KMS-11 (cell line): ENCODE data around the gene PRUNE2.

Experiments
- H2AFZ ChIP-seq: fragments of 200-600 bp; sonication (generic); 2 replicates; pipeline ENCODE4 v1.6.1; 2016; ENCODE audit warnings: antibody characterized with exemption, mixed run types, low read depth
- H3K27ac ChIP-seq: fragments of 200-600 bp; sonication (generic); 2 replicates; pipeline ENCODE4 v1.6.1; 2016; ENCODE audit warnings: mild to moderate bottlenecking, mixed run types
- H3K27me3 ChIP-seq: fragments of 200-600 bp; sonication (generic); 2 replicates; pipeline ENCODE4 v1.6.1; 2017; ENCODE audit warnings: mild to moderate bottlenecking, low read depth, mixed run types, moderate library complexity; ENCODE audit not compliant: insufficient read depth
- H3K36me3 ChIP-seq: fragments of 200-600 bp; sonication (generic); 2 replicates; pipeline ENCODE4 v1.6.1; 2017; ENCODE audit warnings: mild to moderate bottlenecking, mixed run types; ENCODE audit not compliant: insufficient read depth
- H3K4me1 ChIP-seq: fragments of 200-600 bp; sonication (generic); 2 replicates; pipeline ENCODE4 v1.6.1; 2016; ENCODE audit warnings: mild to moderate bottlenecking, low read depth, mixed run types; ENCODE audit not compliant: poor library complexity, severe bottlenecking
- H3K4me2 ChIP-seq: fragments of 200-600 bp; sonication (generic); 2 replicates; pipeline ENCODE4 v1.7.0; 2016; ENCODE audit warnings: mild to moderate bottlenecking, mixed run types
- H3K4me3 ChIP-seq: fragments of 200-600 bp; sonication (generic); IDR thresholded peaks from 2 replicates; pipeline ENCODE4 v1.6.1; 2017; ENCODE audit warnings: low read depth, low read length, mixed read lengths; ENCODE audit not compliant: insufficient read depth
- H3K79me2 ChIP-seq: fragments of 200-600 bp; sonication (generic); 2 replicates; pipeline ENCODE4 v1.6.1; 2016; ENCODE audit warnings: low read depth, mixed run types; ENCODE audit not compliant: insufficient read depth
- H3K9ac ChIP-seq: fragments of 200-600 bp; sonication (generic); 2 replicates; pipeline ENCODE4 v1.6.1; 2016; ENCODE audit warnings: mild to moderate bottlenecking, mixed run types
- H4K20me1 ChIP-seq: fragments of 200-600 bp; sonication (generic); 2 replicates; pipeline ENCODE4 v1.6.1; 2016; ENCODE audit warnings: mild to moderate bottlenecking, mixed run types; ENCODE audit not compliant: insufficient read depth
- TF ChIP-seq, protein P1 (sequence below): fragments of 200-600 bp; sonication (generic); conservative IDR thresholded peaks from 2 replicates; pipeline ENCODE4 v1.6.1; 2017; ENCODE audit warnings: low read depth, mild to moderate bottlenecking, antibody characterized with exemption, low read length, moderate library complexity, mixed read lengths

The PRUNE2 gene

DNA sequence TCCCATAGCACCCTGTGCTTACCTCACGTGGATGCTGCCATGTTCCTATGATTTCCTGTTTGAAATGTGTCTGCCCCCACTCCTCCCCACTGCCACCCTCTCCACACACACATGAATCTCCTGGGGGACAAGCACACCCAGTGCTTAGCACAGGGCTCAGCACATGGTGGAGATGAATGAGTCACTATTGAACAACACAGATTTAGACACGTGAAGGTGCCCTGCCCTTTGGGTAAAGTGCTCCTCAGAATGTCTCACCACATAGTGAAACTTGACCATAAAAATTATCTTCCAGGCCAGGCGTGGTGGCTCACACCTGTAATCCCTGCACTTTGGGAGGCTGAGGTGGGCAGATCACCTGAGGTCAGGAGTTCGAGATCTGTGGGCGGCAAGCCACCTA, 240.5 kb downstream of the PRUNE2 start:
- H3K27me3 ChIP-seq: no peaks in the 10 kb centered on the region
- H3K4me1 ChIP-seq: peaks cover 6% of the 10 kb centered on the region
- H3K4me3 ChIP-seq: no peak overlapping the region
- TF ChIP-seq, protein P1, sequence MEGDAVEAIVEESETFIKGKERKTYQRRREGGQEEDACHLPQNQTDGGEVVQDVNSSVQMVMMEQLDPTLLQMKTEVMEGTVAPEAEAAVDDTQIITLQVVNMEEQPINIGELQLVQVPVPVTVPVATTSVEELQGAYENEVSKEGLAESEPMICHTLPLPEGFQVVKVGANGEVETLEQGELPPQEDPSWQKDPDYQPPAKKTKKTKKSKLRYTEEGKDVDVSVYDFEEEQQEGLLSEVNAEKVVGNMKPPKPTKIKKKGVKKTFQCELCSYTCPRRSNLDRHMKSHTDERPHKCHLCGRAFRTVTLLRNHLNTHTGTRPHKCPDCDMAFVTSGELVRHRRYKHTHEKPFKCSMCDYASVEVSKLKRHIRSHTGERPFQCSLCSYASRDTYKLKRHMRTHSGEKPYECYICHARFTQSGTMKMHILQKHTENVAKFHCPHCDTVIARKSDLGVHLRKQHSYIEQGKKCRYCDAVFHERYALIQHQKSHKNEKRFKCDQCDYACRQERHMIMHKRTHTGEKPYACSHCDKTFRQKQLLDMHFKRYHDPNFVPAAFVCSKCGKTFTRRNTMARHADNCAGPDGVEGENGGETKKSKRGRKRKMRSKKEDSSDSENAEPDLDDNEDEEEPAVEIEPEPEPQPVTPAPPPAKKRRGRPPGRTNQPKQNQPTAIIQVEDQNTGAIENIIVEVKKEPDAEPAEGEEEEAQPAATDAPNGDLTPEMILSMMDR: no peak
- H3K27ac ChIP-seq: no peak overlapping the region
- no peaks in the 10 kb centered on the region for H4K20me1 ChIP-seq
- no peaks in the 10 kb centered on the region for H3K79me2 ChIP-seq
- no peak overlapping the region for H3K9ac ChIP-seq
- no peak overlapping the region for H2AFZ ChIP-seq
- H3K36me3 ChIP-seq: no peaks in the 10 kb centered on the region
- no peak overlapping the region for H3K4me2 ChIP-seq

DNA sequence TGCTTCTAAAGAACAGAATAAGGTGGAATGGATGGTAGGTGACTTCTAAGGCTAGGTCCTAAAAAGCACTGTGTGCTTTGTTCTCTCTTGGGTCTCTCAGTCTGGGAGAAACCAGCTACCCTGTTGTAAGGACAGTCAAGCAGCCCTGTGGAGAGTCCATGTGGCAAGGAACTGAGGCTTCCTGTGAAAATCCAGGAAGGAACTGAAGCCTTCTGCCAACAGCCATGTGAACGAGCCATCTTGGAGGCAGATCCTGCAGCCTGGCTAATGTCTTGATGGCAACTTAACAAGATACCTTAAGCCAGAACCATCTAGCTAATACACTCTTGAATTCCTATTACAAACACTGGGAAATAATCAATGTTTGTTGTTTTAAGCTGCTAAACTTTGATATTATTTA, 241.8 kb downstream of the PRUNE2 start:
- H3K9ac ChIP-seq: no peak overlapping the region
- H3K4me1 ChIP-seq: peaks cover 6% of the 10 kb centered on the region
- no peak overlapping the region for H3K27ac ChIP-seq
- TF ChIP-seq, protein P1: no peak
- no peak overlapping the region for H3K4me2 ChIP-seq
- H3K27me3 ChIP-seq: no peaks in the 10 kb centered on the region
- no peaks in the 10 kb centered on the region for H3K36me3 ChIP-seq
- H2AFZ ChIP-seq: no peak overlapping the region
- no peaks in the 10 kb centered on the region for H3K79me2 ChIP-seq
- no peaks in the 10 kb centered on the region for H4K20me1 ChIP-seq
- no peak overlapping the region for H3K4me3 ChIP-seq

DNA sequence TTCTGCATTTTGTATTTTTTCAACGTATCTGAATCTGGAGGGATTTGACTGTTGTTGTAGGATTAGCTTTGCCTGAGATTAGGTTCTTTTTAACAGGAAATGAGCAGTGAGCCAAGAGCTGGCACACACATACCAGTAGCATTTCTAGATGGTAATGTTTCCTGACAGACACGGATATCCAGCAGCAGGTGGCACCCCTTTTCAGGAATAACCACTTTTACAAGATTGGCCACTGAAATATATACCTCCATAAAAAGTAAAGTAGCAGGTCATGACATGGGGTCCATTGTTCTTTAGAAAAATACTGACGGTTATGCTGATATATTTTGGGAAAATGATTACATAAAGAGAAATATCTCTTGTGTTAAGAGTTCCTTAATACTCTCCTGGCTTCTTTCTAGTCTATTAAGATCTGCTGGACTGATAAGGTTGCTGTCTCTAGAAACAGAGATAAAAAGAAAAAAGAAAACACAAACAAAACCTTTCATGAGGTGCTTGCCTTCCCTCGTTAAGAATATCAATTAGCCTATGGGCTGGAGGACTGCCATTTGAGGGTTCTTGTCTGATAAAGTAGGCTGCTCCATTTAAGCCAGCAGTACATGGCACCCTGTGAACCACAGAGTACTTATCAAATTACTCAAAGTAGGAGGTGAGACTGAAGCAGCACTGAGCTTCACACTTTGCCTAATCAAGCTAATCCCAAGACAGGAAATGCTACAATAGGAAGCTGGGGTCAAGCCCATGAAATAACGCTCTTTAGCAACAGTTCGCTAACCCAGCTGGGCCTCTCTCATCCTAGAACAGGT, 243.2 kb downstream of the PRUNE2 start:
- Histone ChIP-seq H3K4me2 (no peak overlapping the region), H4K20me1 (no peaks in the 10 kb centered on the region), H3K4me3 (no peak overlapping the region), H3K4me1 (peaks cover 15% of the 10 kb centered on the region), H2AFZ (no peak overlapping the region), H3K27ac (no peak overlapping the region), H3K36me3 (no peaks in the 10 kb centered on the region), H3K79me2 (no peaks in the 10 kb centered on the region), H3K27me3 (no peaks in the 10 kb centered on the region), H3K9ac (no peak overlapping the region)
- TF ChIP-seq, protein P1: no peak

DNA sequence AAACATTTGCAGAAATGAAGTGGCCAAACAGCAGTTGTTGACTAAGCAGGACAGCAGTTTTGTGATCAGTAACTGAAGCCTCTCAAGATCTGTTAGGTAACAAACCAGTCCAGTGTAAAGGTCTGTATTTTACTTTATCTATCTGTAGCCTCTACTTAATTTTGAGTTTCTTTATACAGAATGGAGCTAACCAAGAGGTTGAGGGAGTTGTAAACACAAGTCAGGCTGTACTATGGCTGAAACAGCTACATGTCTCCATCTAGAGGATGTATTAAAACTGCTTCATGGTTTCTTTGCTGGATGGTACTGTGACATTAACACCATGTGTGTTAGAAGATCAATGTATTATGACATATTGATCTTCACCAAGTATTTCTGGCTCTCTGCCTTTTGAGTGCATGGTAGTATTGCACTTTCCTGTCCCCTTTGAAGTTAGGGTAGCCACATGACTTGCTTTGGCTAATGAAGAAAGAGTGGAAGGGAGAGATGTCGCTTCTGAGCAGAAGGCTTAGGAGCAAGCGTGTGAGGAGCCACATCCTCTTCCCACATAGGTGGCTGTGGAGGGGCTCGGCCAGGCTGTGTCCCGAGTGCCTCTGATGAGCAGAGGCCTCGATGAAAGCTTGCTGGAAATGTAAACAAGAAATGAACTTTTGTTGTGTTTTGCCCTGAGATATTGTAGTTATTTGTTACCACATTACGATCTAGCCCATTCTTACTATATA, 247.2 kb downstream of the PRUNE2 start:
- Histone ChIP-seq H4K20me1 (no peaks in the 10 kb centered on the region), H3K27ac (no peak overlapping the region), H3K4me1 (peaks cover 27% of the 10 kb centered on the region), H3K36me3 (no peaks in the 10 kb centered on the region), H3K4me3 (no peak overlapping the region), H3K79me2 (no peaks in the 10 kb centered on the region), H2AFZ (no peak overlapping the region), H3K27me3 (no peaks in the 10 kb centered on the region), H3K9ac (no peak overlapping the region), H3K4me2 (no peak overlapping the region)
- TF ChIP-seq, protein P1: peak; percentile 62
